Lower leg skin (tissue), 4 donors: ENCODE data around the gene CEP97. TPM values are rescaled to one million over a fixed set of nuclear protein-coding genes. Genes with fewer than 3 reads are reported as not detected.

Experiments used
- DNase-seq, 2 donors: peaks; one replicate each; pipeline ENCODE4 v3.0.0-alpha.2; 2019; ENCODE audit warnings: low spot score in 2 of 2
- H3K4me3 ChIP-seq: fragments of 200-600 bp; sonication (generic); 2 replicates; pipeline ENCODE4 v1.5.1; 2017; ENCODE audit warnings: mild to moderate bottlenecking, low read depth; ENCODE audit not compliant: poor library complexity, severe bottlenecking
- POLR2A ChIP-seq, 2 donors: fragments of 450-650 bp; IDR thresholded peaks; one replicate each; pipeline ENCODE4 v1.6.1; 2016 to 2017; ENCODE audit warnings: antibody characterized with exemption in 2 of 2, mild to moderate bottlenecking in 1 of 2, moderate library complexity in 1 of 2
- WGBS, 2 donors: methylation state at CpG; one replicate each; pipeline ENCODE4 v1.1.5; 2018; 5-methylcytosine and 5-hydroxymethylcytosine counted together
- intact Hi-C: fragments of 100-400 bp; cut with DNase I; formaldehyde crosslinking; loops from one replicate; pipeline ENCODE4 v1.15.0; 2023; ENCODE audit warnings: low total_unique reads
- total RNA-seq, 4 donors: library from RNA; depleted of rRNA; stranded (reverse); fragments of >200 nt; gene quantifications; one replicate each; pipeline ENCODE4 v1.1.0, GENCODE V29; 2016
- TF ChIP-seq, protein P1 (sequence below), 3 donors: fragments of 450-650 bp; IDR thresholded peaks; one replicate each; pipeline ENCODE4 v1.5.1; 2016; ENCODE audit warnings: antibody characterized with exemption in 3 of 3, mild to moderate bottlenecking in 3 of 3, moderate library complexity in 2 of 3

The CEP97 gene
- total RNA-seq, 4 donors from 2014 or later = 6.5 to 8.3 (median 7.4) TPM

GRCh38 chr3:101813817-101814440 lies 89.5 kb downstream of the CEP97 start:
- intact Hi-C loops = loop anchor here (2.0 to 5.0 kb wide), 2 partner anchors 413 to 1417 kb away; no protein-coding TSS in a partner anchor
- H3K4me3 ChIP-seq = no peak overlapping the region
- 39 to 53% methylated on average over 7 of the region's 7 CpGs for WGBS, 2 donors
- DNase-seq = no peak
- TF ChIP-seq POLR2A (IDR thresholded peaks at IDR 0.05) = no peak
- TF ChIP-seq, protein P1, sequence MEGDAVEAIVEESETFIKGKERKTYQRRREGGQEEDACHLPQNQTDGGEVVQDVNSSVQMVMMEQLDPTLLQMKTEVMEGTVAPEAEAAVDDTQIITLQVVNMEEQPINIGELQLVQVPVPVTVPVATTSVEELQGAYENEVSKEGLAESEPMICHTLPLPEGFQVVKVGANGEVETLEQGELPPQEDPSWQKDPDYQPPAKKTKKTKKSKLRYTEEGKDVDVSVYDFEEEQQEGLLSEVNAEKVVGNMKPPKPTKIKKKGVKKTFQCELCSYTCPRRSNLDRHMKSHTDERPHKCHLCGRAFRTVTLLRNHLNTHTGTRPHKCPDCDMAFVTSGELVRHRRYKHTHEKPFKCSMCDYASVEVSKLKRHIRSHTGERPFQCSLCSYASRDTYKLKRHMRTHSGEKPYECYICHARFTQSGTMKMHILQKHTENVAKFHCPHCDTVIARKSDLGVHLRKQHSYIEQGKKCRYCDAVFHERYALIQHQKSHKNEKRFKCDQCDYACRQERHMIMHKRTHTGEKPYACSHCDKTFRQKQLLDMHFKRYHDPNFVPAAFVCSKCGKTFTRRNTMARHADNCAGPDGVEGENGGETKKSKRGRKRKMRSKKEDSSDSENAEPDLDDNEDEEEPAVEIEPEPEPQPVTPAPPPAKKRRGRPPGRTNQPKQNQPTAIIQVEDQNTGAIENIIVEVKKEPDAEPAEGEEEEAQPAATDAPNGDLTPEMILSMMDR (IDR thresholded peaks at IDR 0.05) = no peak

DNA sequence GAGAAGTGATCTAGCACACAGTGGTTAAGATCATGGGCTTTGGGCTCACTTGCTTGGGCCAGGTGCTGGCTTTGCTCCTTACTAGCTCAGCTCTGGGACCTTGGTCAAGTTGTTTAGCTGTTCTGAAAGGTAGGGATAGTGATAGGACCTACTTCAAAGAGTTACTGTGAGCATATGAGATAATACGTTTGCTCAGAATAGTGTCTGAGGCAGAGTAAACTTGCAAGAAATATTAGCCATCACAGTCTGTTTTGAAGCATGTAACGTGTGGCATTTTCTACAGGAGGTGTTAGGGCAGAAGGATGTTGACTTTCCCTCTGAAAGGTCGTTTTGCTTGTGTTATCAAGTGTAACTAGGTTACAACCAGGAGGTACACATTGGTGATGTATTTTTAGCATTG lies 90.4 kb downstream of the CEP97 start:
- 62 to 68% methylated on average over 3 of the region's 3 CpGs for WGBS, 2 donors
- no peak overlapping the region for H3K4me3 ChIP-seq
- intact Hi-C loops = loop anchor here (5.0 kb wide), 1 partner anchor 1418 kb away; no protein-coding TSS in a partner anchor
- DNase-seq = no peak
- TF ChIP-seq, protein P1 (IDR thresholded peaks at IDR 0.05) = no peak
- TF ChIP-seq POLR2A (IDR thresholded peaks at IDR 0.05) = no peak

- H3K4me3 ChIP-seq = no peak overlapping the region
- DNase-seq = no peak
- WGBS, 2 donors = 41 to 52% methylated on average over 4 of the region's 4 CpGs
- TF ChIP-seq, protein P1 (IDR thresholded peaks at IDR 0.05) = no peak
- no peak for TF ChIP-seq POLR2A (IDR thresholded peaks at IDR 0.05)
- intact Hi-C loops = no loop called here
These were observed 92.1 kb downstream of the CEP97 start for GRCh38 chr3:101816215-101817149.

GRCh38 chr3:101817992-101818391 lies 93.6 kb downstream of the CEP97 start:
- TF ChIP-seq POLR2A (IDR thresholded peaks at IDR 0.05) = no peak
- TF ChIP-seq, protein P1 (IDR thresholded peaks at IDR 0.05) = no peak
- DNase-seq = no peak
- intact Hi-C loops = no loop called here
- 92% methylated on average over 5 of the region's 5 CpGs for WGBS, 2 donors
- no peak overlapping the region for H3K4me3 ChIP-seq

GRCh38 chr3:101819649-101820206 lies 95.3 kb downstream of the CEP97 start:
- intact Hi-C loops = no loop called here
- no peak overlapping the region for H3K4me3 ChIP-seq
- 83 to 91% methylated on average over 2 of the region's 2 CpGs for WGBS, 2 donors
- DNase-seq = no peak
- TF ChIP-seq POLR2A (IDR thresholded peaks at IDR 0.05) = no peak
- TF ChIP-seq, protein P1 (IDR thresholded peaks at IDR 0.05) = no peak

Other genes with a start within 250 kb of the CEP97 start
- gene SENP7, start 211.4 kb upstream of the CEP97 start, total RNA-seq = 10 to 100 TPM; 13.2 to 18.3 (median 15.8) TPM
- gene TRMT10C, start 162.7 kb upstream of the CEP97 start, total RNA-seq = 10 to 100 TPM; 14.3 to 22.3 (median 20.4) TPM
- gene PCNP, start 150.4 kb upstream of the CEP97 start, total RNA-seq = 10 to 100 TPM; 55.3 to 73.8 (median 61.0) TPM
- gene ZBTB11, start 47.5 kb upstream of the CEP97 start, total RNA-seq = 10 to 100 TPM; 22.1 to 34.2 (median 26.7) TPM
- 1,000 to 10,000 TPM in 3 of 4 donors, 100 to 1,000 TPM in 1; 995 to 1,453 (median 1,259) TPM for gene RPL24, start 37.9 kb upstream of the CEP97 start, total RNA-seq
- 1 to 10 TPM; 2.0 to 5.6 (median 2.7) TPM for gene NXPE3, start 54.6 kb downstream of the CEP97 start, total RNA-seq
- 100 to 1,000 TPM; 155 to 440 (median 310) TPM for gene NFKBIZ, start 124.9 kb downstream of the CEP97 start, total RNA-seq